Adrenal gland (tissue), 5 donors: ENCODE results near the gene SYT5.

ENCODE experiments used
- CTCF ChIP-seq, 6 experiments: fragments of 450-650 bp in 4 of 6; fragments of 200-600 bp in 2 of 6; sonication (generic) in 1 of 6; IDR thresholded peaks; 1 replicate in 5 of 6; 2 replicates in 1 of 6; pipeline versions ENCODE4 v1.5.1 to v1.8.0; 2016 to 2021; ENCODE audit warnings: antibody characterized with exemption in 6 of 6, mild to moderate bottlenecking in 2 of 6, moderate library complexity in 1 of 6
- POLR2A ChIP-seq, 2 donors: fragments of 450-650 bp; IDR thresholded peaks; one replicate each; pipeline ENCODE4 v1.6.1; 2017; ENCODE audit warnings: antibody characterized with exemption in 2 of 2, mild to moderate bottlenecking in 2 of 2, moderate library complexity in 1 of 2
- donor health status: DM: no; HTN: no; CAD: no.

- no peak for TF ChIP-seq CTCF (IDR thresholded peaks at IDR 0.05)
- TF ChIP-seq POLR2A (IDR thresholded peaks at IDR 0.05), result no peak
Observed at GRCh38 chr19:55174425-55175116, 5.5 kb downstream of the SYT5 start.
